H1 (cell line): ENCODE results near the gene PLXNB1. TPM values are rescaled to one million over a fixed set of nuclear protein-coding genes. Genes with fewer than 3 reads are reported as not detected.
A peak's percentile ranks its signal among the peaks of the same experiment; 100 is the strongest.

ENCODE experiments used
- CTCF ChIA-PET: fragments of 300-600 bp; sonication (Branson Sonifier 250); formaldehyde crosslinking; loops from one replicate; lab custom pipeline; 2021; ENCODE audit not compliant: partially characterized antibody; lab: Charles Lee
- POLR2A ChIA-PET: fragments of 300-600 bp; sonication (Branson Sonifier 250); formaldehyde crosslinking; loops from one replicate; lab custom pipeline; 2021; ENCODE audit warnings: inconsistent platforms; ENCODE audit not compliant: partially characterized antibody; lab: Charles Lee
- DNase-seq, 2 experiments: peaks; one replicate each; pipeline versions ENCODE4 v3.0.0 to v3.0.0-alpha.2; 2010 to 2022; ENCODE audit warnings: low spot score in 2 of 2, low read depth in 1 of 2, mixed read lengths in 1 of 2
- FAIRE-seq: peaks from 2 replicates; lab custom pipeline; 2011; peaks lifted over from hg19 to GRCh38; lab: Jason Lieb, UNC
- H2AFZ ChIP-seq: 2 replicates; pipeline ENCODE4 v1.8.1; 2012; ENCODE audit warnings: low read length, inconsistent platforms
- H2AK5ac ChIP-seq: 2 replicates; pipeline ENCODE4 v1.6.1; 2013; ENCODE audit warnings: low read depth, low read length
- H2BK120ac ChIP-seq: replicated peaks from 2 replicates; pipeline ENCODE3; 2013; ENCODE audit warnings: low read depth, low read length, inconsistent platforms
- H2BK12ac ChIP-seq: 2 replicates; pipeline ENCODE4 v1.6.1; 2013; ENCODE audit warnings: low read depth, low read length
- H2BK15ac ChIP-seq: 2 replicates; pipeline ENCODE4 v1.6.1; 2013; ENCODE audit warnings: low read length
- H2BK20ac ChIP-seq: 2 replicates; pipeline ENCODE4 v1.6.1; 2013; ENCODE audit warnings: low read length
- H2BK5ac ChIP-seq: 2 replicates; pipeline ENCODE4 v1.6.1; 2013; ENCODE audit warnings: low read depth, low read length
- H3K14ac ChIP-seq: 2 replicates; pipeline ENCODE4 v1.6.1; 2013; ENCODE audit warnings: inconsistent platforms; ENCODE audit not compliant: insufficient read length
- H3K18ac ChIP-seq: 2 replicates; pipeline ENCODE4 v1.6.1; 2013; ENCODE audit warnings: low read length; ENCODE audit errors: extremely low read depth
- H3K23ac ChIP-seq: 2 replicates; pipeline ENCODE4 v1.6.1; 2013; ENCODE audit warnings: inconsistent platforms; ENCODE audit not compliant: insufficient read length
- H3K23me2 ChIP-seq: 2 replicates; pipeline ENCODE4 v1.6.1; 2013; ENCODE audit warnings: low read depth, low read length
- H3K27ac ChIP-seq: 2 replicates; pipeline ENCODE4 v1.6.1; 2011; ENCODE audit warnings: low read depth, low read length, inconsistent platforms
- H3K27me3 ChIP-seq, 4 experiments: replicated peaks in 1 of 4; 1 replicate in 1 of 4; 2 replicates in 3 of 4; pipeline versions ENCODE4 v1.6.1 to v1.8.1; 2011 to 2013; ENCODE audit warnings: low read length in 3 of 4, mild to moderate bottlenecking in 3 of 4, inconsistent platforms in 2 of 4, mixed read lengths in 2 of 4, moderate library complexity in 1 of 4; ENCODE audit not compliant: control insufficient read depth in 3 of 4, insufficient read depth in 3 of 4; ENCODE audit errors: extremely low read depth in 1 of 4
- H3K36me3 ChIP-seq, 4 experiments: 2 replicates each; pipeline versions ENCODE4 v1.6.1 to v1.8.1; 2011 to 2013; ENCODE audit warnings: mild to moderate bottlenecking in 4 of 4, low read length in 3 of 4, moderate library complexity in 2 of 4, control low read depth in 1 of 4, inconsistent platforms in 1 of 4; ENCODE audit not compliant: insufficient read depth in 4 of 4, control insufficient read depth in 2 of 4
- H3K4ac ChIP-seq: replicated peaks from 2 replicates; pipeline ENCODE3; 2013; ENCODE audit warnings: low read length, low read depth, mixed read lengths, inconsistent platforms; ENCODE audit not compliant: insufficient read length
- H3K4me1 ChIP-seq, 4 experiments: replicated peaks in 1 of 4; 1 replicate in 1 of 4; 2 replicates in 3 of 4; pipeline versions ENCODE4 v1.6.1 to v1.8.1; 2011 to 2013; ENCODE audit warnings: low read length in 3 of 4, inconsistent platforms in 2 of 4, mixed read lengths in 1 of 4; ENCODE audit not compliant: insufficient read depth in 4 of 4, control insufficient read depth in 3 of 4
- H3K4me2 ChIP-seq, 2 experiments: 2 replicates each; pipeline versions ENCODE4 v1.6.1 to v1.8.1; 2011 to 2013; ENCODE audit warnings: low read depth in 2 of 2, low read length in 2 of 2, control low read depth in 1 of 2, inconsistent platforms in 1 of 2, mild to moderate bottlenecking in 1 of 2; ENCODE audit not compliant: insufficient read depth in 1 of 2
- H3K4me3 ChIP-seq, 4 experiments: fragments of 200-600, 300-600 bp in 1 of 4; sonication (generic), shearing (Covaris generic), sonication (Bioruptor Twin) in 1 of 4; 2 replicates each; pipeline versions ENCODE4 v1.5.1 to v1.8.1; 2011 to 2016; ENCODE audit warnings: low read length in 4 of 4, low read depth in 3 of 4, control low read depth in 2 of 4, inconsistent platforms in 2 of 4, mild to moderate bottlenecking in 2 of 4, mixed read lengths in 1 of 4, moderate library complexity in 1 of 4; ENCODE audit not compliant: insufficient read depth in 2 of 4; ENCODE audit errors: extremely low read depth in 1 of 4
- H3K56ac ChIP-seq: replicated peaks from 2 replicates; pipeline ENCODE3; 2013; ENCODE audit warnings: low read depth, mild to moderate bottlenecking, mixed read lengths, low read length, inconsistent platforms; ENCODE audit not compliant: insufficient read length
- H3K79me1 ChIP-seq: 2 replicates; pipeline ENCODE4 v1.6.1; 2013; ENCODE audit warnings: low read depth, low read length, control low read depth
- H3K79me2 ChIP-seq, 2 experiments: 2 replicates each; pipeline versions ENCODE4 v1.6.1 to v1.8.1; 2012 to 2013; ENCODE audit warnings: low read length in 2 of 2, mild to moderate bottlenecking in 2 of 2, inconsistent platforms in 1 of 2; ENCODE audit not compliant: insufficient read depth in 2 of 2, control insufficient read depth in 1 of 2
- H3K9ac ChIP-seq, 4 experiments: replicated peaks in 1 of 4; 1 replicate in 1 of 4; 2 replicates in 3 of 4; pipeline versions ENCODE4 v1.6.1 to v1.8.1; 2011 to 2013; ENCODE audit warnings: low read depth in 3 of 4, low read length in 3 of 4, control low read depth in 2 of 4, mild to moderate bottlenecking in 2 of 4, moderate library complexity in 2 of 4, inconsistent platforms in 1 of 4; ENCODE audit errors: extremely low read depth in 1 of 4
- H3K9me3 ChIP-seq, 2 experiments: 2 replicates each; pipeline versions ENCODE4 v1.6.1 to v1.8.1; 2012 to 2013; ENCODE audit warnings: mild to moderate bottlenecking in 2 of 2, moderate library complexity in 2 of 2, control low read depth in 1 of 2, inconsistent platforms in 1 of 2, low read depth in 1 of 2, low read length in 1 of 2, mixed read lengths in 1 of 2; ENCODE audit not compliant: insufficient read depth in 2 of 2
- H4K20me1 ChIP-seq, 2 experiments: replicated peaks in 1 of 2; 2 replicates each; pipeline versions ENCODE3 to v1.8.1; 2011 to 2013; ENCODE audit warnings: inconsistent platforms in 2 of 2, low read length in 2 of 2, mild to moderate bottlenecking in 1 of 2; ENCODE audit not compliant: insufficient read depth in 2 of 2, control insufficient read depth in 1 of 2
- H4K5ac ChIP-seq: 2 replicates; pipeline ENCODE4 v1.6.1; 2013; ENCODE audit warnings: low read length, low read depth, mixed read lengths, inconsistent platforms; ENCODE audit not compliant: insufficient read length
- H4K8ac ChIP-seq: 2 replicates; pipeline ENCODE4 v1.8.0; 2013; ENCODE audit warnings: mild to moderate bottlenecking, moderate library complexity, low read length, inconsistent platforms; ENCODE audit not compliant: insufficient read depth; ENCODE audit errors: extremely low read depth
- H4K91ac ChIP-seq: replicated peaks from 2 replicates; pipeline ENCODE3; 2013; ENCODE audit warnings: low read length, mixed read lengths, inconsistent platforms; ENCODE audit not compliant: insufficient read length
- POLR2AphosphoS5 ChIP-seq: IDR thresholded peaks from 2 replicates; pipeline ENCODE4 v1.6.1; 2011; ENCODE audit warnings: low read depth, low read length
- RAD21 ChIP-seq, 2 experiments: IDR thresholded peaks in 1 of 2; conservative IDR thresholded peaks in 1 of 2; 2 replicates each; pipeline ENCODE4 v1.6.1; 2011; ENCODE audit warnings: low read depth in 2 of 2, low read length in 2 of 2, improper control_type of control experiment in 1 of 2, inconsistent platforms in 1 of 2, mild to moderate bottlenecking in 1 of 2, moderate library complexity in 1 of 2
- TBP ChIP-seq: IDR thresholded peaks from 2 replicates; pipeline ENCODE4 v1.6.1; 2011; ENCODE audit warnings: low read depth, low read length, improper control_type of control experiment
- WGBS, 2 experiments: shearing (Covaris generic) in 1 of 2; methylation state at CpG; one replicate each; pipeline versions ENCODE4 v1.1.6 to v1.1.7; 2013 to 2015; ENCODE audit warnings: low lambda C conversion rate in 2 of 2, mixed read lengths in 2 of 2, inconsistent platforms in 1 of 2, low coverage in 1 of 2, missing lambda C conversion rate in 1 of 2; ENCODE audit not compliant: insufficient replicate concordance in 2 of 2, insufficient coverage in 1 of 2, insufficient read length in 1 of 2; ENCODE audit errors: extremely low coverage in 1 of 2, missing lambda C conversion rate in 1 of 2; 5-methylcytosine and 5-hydroxymethylcytosine counted together
- polyA plus RNA-seq, 7 experiments: library from polyadenylated mRNA; depleted of rRNA in 3 of 7; stranded (reverse) in 5 of 7; unstranded in 2 of 7; fragments of >200 nt in 5 of 7; fragments of 200-250 nt in 2 of 7; gene quantifications; 1 replicate in 5 of 7; 2 replicates in 1 of 7; 4 replicates in 1 of 7; pipeline versions ENCODE4 v1.2.1 to v1.2.3, GENCODE V29; 2011 to 2013; ENCODE audit warnings: missing spikeins in 2 of 7, mixed read lengths in 2 of 7
- total RNA-seq: library from RNA; stranded (reverse); fragmentation: NEBNext Ultra II Directional; extraction: Animal tissue kit (Norgen Biotek cat#: 25700); gene quantifications from 2 replicates; pipeline ENCODE4 v1.2.1, GENCODE V29; 2021

The PLXNB1 gene
- total and polyA plus RNA-seq, 2 of the 8 experiments (the other 6 are each of a cell fraction or from before 2014, with no cell fraction given), result 109 to 114 TPM

- Histone ChIP-seq H3K4me3 (no peak overlapping the region), H2BK12ac (no peak overlapping the region), H3K9ac (no peak overlapping the region), H3K56ac (no peak overlapping the region), H3K14ac (no peak overlapping the region), H3K4me2 (no peak overlapping the region), H2BK20ac (no peak overlapping the region), H3K27me3 (no peaks in the 10 kb centered on the region), H3K79me1 (peaks cover 3% of the 10 kb centered on the region; the same call in 1 of the 2 replicates), H3K23me2 (peaks cover 3% of the 10 kb centered on the region; the same call in 1 of the 2 replicates), H2BK120ac (no peak overlapping the region), H4K5ac (no peak overlapping the region), H2BK5ac (no peak overlapping the region), H3K79me2 (peaks cover 5 to 37% of the 10 kb centered on the region in 2 experiments; a peak in 3 of 4 replicates), H3K4me1 (peaks cover 0 to 8% (median 3%) of the 10 kb centered on the region in 4 experiments; a peak in 4 of 7 replicates), H2AFZ (no peak overlapping the region), H3K18ac (no peak overlapping the region), H3K9me3 (no peaks in the 10 kb centered on the region), H2BK15ac (no peak overlapping the region), H4K8ac (no peak overlapping the region), H2AK5ac (no peak overlapping the region), H3K4ac (no peak overlapping the region), H4K91ac (no peak overlapping the region), H4K20me1 (peaks cover 0 to 5% of the 10 kb centered on the region in 2 experiments), H3K36me3 (peaks cover 4 to 28% (median 13%) of the 10 kb centered on the region in 4 experiments; a peak in 6 of 8 replicates), H3K23ac (no peak overlapping the region), H3K27ac (no peak overlapping the region)
- WGBS, 2 experiments, result 37% methylated on average over 1 of the region's 1 CpG; no CpG with 5 or more reads in 1 of the 2 experiments
- FAIRE-seq, result no peak
- POLR2A ChIA-PET, result interaction anchor here (0.6 to 31.5 kb wide), 25 partner anchors 7 to 249 kb away, joined by 3 to 650 read pairs (median 4); partner anchors contain the start of genes ATRIP, CCDC51, CDC25A and SHISA5
- CTCF ChIA-PET, result interaction anchor here (0.5 to 7.7 kb wide), 91 partner anchors 9 to 670 kb away, joined by 3 to 220 read pairs (median 5); partner anchors contain the start of genes ATRIP and SLC26A6
- TF ChIP-seq POLR2AphosphoS5 (0 out of 2 replicates have a peak, but pooled peaks have one; percentile 4), RAD21 (IDR thresholded peaks at IDR 0.05 in 1 of 2, conservative IDR thresholded peaks at IDR 0.05 in 1 of 2; ENCODE audit: low read depth in 2 of 2, low read length in 2 of 2) (no peak), TBP (no peak)
- no peak for DNase-seq
These were observed 6.5 kb upstream of the PLXNB1 start for GRCh38 chr3:48436477-48436787.
